Naive B cell (primary cell): ENCODE data around the gene NCKAP1. TPM values are rescaled to one million over a fixed set of nuclear protein-coding genes. Genes with fewer than 3 reads are reported as not detected.
A peak's percentile ranks its signal among the peaks of the same experiment; 100 is the strongest.

Experiments
- ATAC-seq, 2 donors: fragments of 150-1000 bp; cut with Tn5 transposase; 2 replicates each; pipeline ENCODE4 v1.10.0; 2021; ENCODE audit warnings: low read depth in 2 of 2, mild to moderate bottlenecking in 2 of 2, moderate library complexity in 2 of 2
- DNase-seq: peaks from one replicate; pipeline ENCODE4 v3.0.0; 2022
- H3K27ac Mint-ChIP-seq, 6 donors: one replicate each; pipeline ENCODE4 v1.8.0; 2020 to 2022; ENCODE audit warnings: mild to moderate bottlenecking in 6 of 6, mixed read lengths in 6 of 6, moderate library complexity in 5 of 6, inconsistent platforms in 2 of 6
- H3K27me3 Mint-ChIP-seq, 3 donors: one replicate each; pipeline ENCODE4 v1.8.0; 2021 to 2022; ENCODE audit warnings: mixed read lengths in 3 of 3, mild to moderate bottlenecking in 1 of 3
- H3K36me3 Mint-ChIP-seq, 2 donors: one replicate each; pipeline ENCODE4 v1.8.0; 2020 to 2022; ENCODE audit warnings: mixed read lengths in 2 of 2, inconsistent platforms in 1 of 2, mild to moderate bottlenecking in 1 of 2
- H3K4me1 Mint-ChIP-seq, 3 donors: one replicate each; pipeline ENCODE4 v1.8.0; 2020 to 2022; ENCODE audit warnings: mixed read lengths in 3 of 3, inconsistent platforms in 1 of 3, mild to moderate bottlenecking in 1 of 3, moderate library complexity in 1 of 3
- H3K4me3 Mint-ChIP-seq, 8 donors: one replicate each; pipeline ENCODE4 v1.8.0; 2020 to 2022; ENCODE audit warnings: mild to moderate bottlenecking in 8 of 8, mixed read lengths in 8 of 8, moderate library complexity in 8 of 8, inconsistent platforms in 2 of 8
- H3K9me3 Mint-ChIP-seq, 7 donors: one replicate each; pipeline ENCODE4 v1.8.0; 2020 to 2022; ENCODE audit warnings: mixed read lengths in 7 of 7, mild to moderate bottlenecking in 5 of 7, inconsistent platforms in 2 of 7, moderate library complexity in 1 of 7
- polyA plus RNA-seq, 6 donors: library from polyadenylated mRNA; unstranded; fragments of 300-500 nt; fragmentation: Illumina TruSeq; gene quantifications; one replicate each; pipeline ENCODE4 v1.2.3, GENCODE V29; 2021; ENCODE audit warnings: low read depth in 6 of 6

Gene NCKAP1
- polyA plus RNA-seq, 6 donors from 2014 or later: 0.19 to 1.0 TPM; not detected in 4

- Mint-ChIP-seq H3K27me3 (peaks cover 4 to 7% (median 5%) of the 10 kb centered on the region in 3 donors), H3K36me3 (no peaks in the 10 kb centered on the region), H3K4me1 (no peaks in the 10 kb centered on the region)
Measured at GRCh38 chr2:182949572-182950189, 88.6 kb downstream of the NCKAP1 start.

GRCh38 chr2:182949052-182949451, 89.2 kb downstream of the NCKAP1 start:
- Mint-ChIP-seq H3K4me1 (no peaks in the 10 kb centered on the region), H3K4me3 (no peak overlapping the region), H3K36me3 (no peaks in the 10 kb centered on the region), H3K27me3 (peaks cover 4 to 7% (median 5%) of the 10 kb centered on the region in 3 donors), H3K27ac (no peak overlapping the region), H3K9me3 (no peaks in the 10 kb centered on the region)
- no peak for ATAC-seq
- DNase-seq: no peak

More at GRCh38 chr2:182949572-182950189, 88.6 kb downstream of the NCKAP1 start:
- Mint-ChIP-seq H3K4me3 (no peak overlapping the region), H3K27ac (no peak overlapping the region), H3K9me3 (no peaks in the 10 kb centered on the region)
- ATAC-seq: no peak
- DNase-seq: no peak

GRCh38 chr2:182946958-182947369, 91.3 kb downstream of the NCKAP1 start:
- H3K27me3 Mint-ChIP-seq: peaks cover 4 to 7% (median 5%) of the 10 kb centered on the region in 3 donors
- no peaks in the 10 kb centered on the region for H3K36me3 Mint-ChIP-seq
- H3K27ac Mint-ChIP-seq: no peak overlapping the region
- H3K9me3 Mint-ChIP-seq: no peaks in the 10 kb centered on the region
- no peak overlapping the region for H3K4me3 Mint-ChIP-seq
- H3K4me1 Mint-ChIP-seq: no peaks in the 10 kb centered on the region
- DNase-seq (no peak), ATAC-seq (no peak)

- Mint-ChIP-seq H3K4me3 (no peak overlapping the region), H3K4me1 (no peaks in the 10 kb centered on the region), H3K9me3 (no peaks in the 10 kb centered on the region), H3K27me3 (peaks cover 5 to 10% (median 10%) of the 10 kb centered on the region in 3 donors), H3K27ac (peak overlapping the region in 1 of 6 donors; percentile 50), H3K36me3 (no peaks in the 10 kb centered on the region)
- ATAC-seq (no peak), DNase-seq (no peak)
Measured at GRCh38 chr2:182943339-182943738, 94.9 kb downstream of the NCKAP1 start.

GRCh38 chr2:182942756-182943155, 95.5 kb downstream of the NCKAP1 start:
- Mint-ChIP-seq H3K27me3 (peaks cover 5 to 16% (median 11%) of the 10 kb centered on the region in 3 donors), H3K4me1 (no peaks in the 10 kb centered on the region), H3K9me3 (no peaks in the 10 kb centered on the region), H3K27ac (no peak overlapping the region), H3K4me3 (no peak overlapping the region), H3K36me3 (no peaks in the 10 kb centered on the region)
- DNase-seq (no peak), ATAC-seq (no peak)

GRCh38 chr2:182941919-182942318, 96.3 kb downstream of the NCKAP1 start:
- no peaks in the 10 kb centered on the region for H3K9me3 Mint-ChIP-seq

GRCh38 chr2:182941121-182941722, 97.0 kb downstream of the NCKAP1 start:
- DNase-seq (no peak), ATAC-seq (no peak)
- H3K27me3 Mint-ChIP-seq: peaks cover 0 to 18% (median 11%) of the 10 kb centered on the region in 3 donors

More at GRCh38 chr2:182941919-182942318, 96.3 kb downstream of the NCKAP1 start:
- DNase-seq: no peak
- no peak overlapping the region for H3K27ac Mint-ChIP-seq
- peaks cover 5 to 18% (median 11%) of the 10 kb centered on the region in 3 donors for H3K27me3 Mint-ChIP-seq
- H3K36me3 Mint-ChIP-seq: no peaks in the 10 kb centered on the region
- no peak overlapping the region for H3K4me3 Mint-ChIP-seq
- no peak for ATAC-seq
- H3K4me1 Mint-ChIP-seq: no peaks in the 10 kb centered on the region

GRCh38 chr2:182937870-182938269, 100.4 kb downstream of the NCKAP1 start:
- Mint-ChIP-seq H3K27me3 (peaks cover 4 to 17% (median 11%) of the 10 kb centered on the region in 3 donors), H3K4me1 (no peaks in the 10 kb centered on the region), H3K27ac (no peak overlapping the region), H3K4me3 (no peak overlapping the region), H3K36me3 (no peaks in the 10 kb centered on the region), H3K9me3 (no peaks in the 10 kb centered on the region)
- ATAC-seq: no peak
- DNase-seq: no peak

More at GRCh38 chr2:182941121-182941722, 97.0 kb downstream of the NCKAP1 start:
- H3K4me1 Mint-ChIP-seq: no peaks in the 10 kb centered on the region
- no peaks in the 10 kb centered on the region for H3K36me3 Mint-ChIP-seq
- H3K27ac Mint-ChIP-seq: no peak overlapping the region
- no peak overlapping the region for H3K4me3 Mint-ChIP-seq
- no peaks in the 10 kb centered on the region for H3K9me3 Mint-ChIP-seq

GRCh38 chr2:182933629-182934028, 104.6 kb downstream of the NCKAP1 start:
- no peak for DNase-seq
- Mint-ChIP-seq H3K36me3 (no peaks in the 10 kb centered on the region), H3K4me1 (no peaks in the 10 kb centered on the region), H3K27me3 (peaks cover 11 to 19% (median 13%) of the 10 kb centered on the region in 3 donors), H3K4me3 (no peak overlapping the region), H3K9me3 (peaks cover 0 to 2% (median 0%) of the 10 kb centered on the region in 7 donors), H3K27ac (no peak overlapping the region)
- no peak for ATAC-seq

- Mint-ChIP-seq H3K4me3 (no peak overlapping the region), H3K36me3 (no peaks in the 10 kb centered on the region), H3K9me3 (peaks cover 0 to 2% (median 0%) of the 10 kb centered on the region in 7 donors), H3K4me1 (no peaks in the 10 kb centered on the region), H3K27me3 (peaks cover 8 to 22% (median 17%) of the 10 kb centered on the region in 3 donors), H3K27ac (no peak overlapping the region)
- ATAC-seq (no peak), DNase-seq (no peak)
Measured at GRCh38 chr2:182929972-182930371, 108.3 kb downstream of the NCKAP1 start.

- H3K27ac Mint-ChIP-seq: no peak overlapping the region
- H3K27me3 Mint-ChIP-seq: peaks cover 0 to 17% (median 6%) of the 10 kb centered on the region in 3 donors
- DNase-seq (no peak), ATAC-seq (no peak)
- H3K4me3 Mint-ChIP-seq: no peak overlapping the region
- no peaks in the 10 kb centered on the region for H3K36me3 Mint-ChIP-seq
- no peaks in the 10 kb centered on the region for H3K9me3 Mint-ChIP-seq
- H3K4me1 Mint-ChIP-seq: no peaks in the 10 kb centered on the region
Measured at GRCh38 chr2:182924306-182924705, 114.0 kb downstream of the NCKAP1 start.

GRCh38 chr2:182921234-182921633, 117.0 kb downstream of the NCKAP1 start:
- ATAC-seq (no peak), DNase-seq (no peak)
- Mint-ChIP-seq H3K36me3 (no peaks in the 10 kb centered on the region), H3K27me3 (peaks cover 0 to 12% (median 3%) of the 10 kb centered on the region in 3 donors), H3K27ac (no peak overlapping the region), H3K4me1 (no peaks in the 10 kb centered on the region), H3K4me3 (no peak overlapping the region), H3K9me3 (no peaks in the 10 kb centered on the region)

GRCh38 chr2:182920631-182921056, 117.6 kb downstream of the NCKAP1 start:
- H3K4me3 Mint-ChIP-seq: no peak overlapping the region
- H3K27ac Mint-ChIP-seq: no peak overlapping the region
- ATAC-seq: no peak
- no peaks in the 10 kb centered on the region for H3K4me1 Mint-ChIP-seq
- no peaks in the 10 kb centered on the region for H3K9me3 Mint-ChIP-seq
- no peaks in the 10 kb centered on the region for H3K36me3 Mint-ChIP-seq
- no peak for DNase-seq
- peaks cover 0 to 8% (median 8%) of the 10 kb centered on the region in 3 donors for H3K27me3 Mint-ChIP-seq

- DNase-seq (no peak), ATAC-seq (no peak)
- Mint-ChIP-seq H3K9me3 (no peaks in the 10 kb centered on the region), H3K36me3 (no peaks in the 10 kb centered on the region), H3K4me3 (no peak overlapping the region), H3K4me1 (no peaks in the 10 kb centered on the region), H3K27me3 (peaks cover 0 to 8% (median 8%) of the 10 kb centered on the region in 3 donors), H3K27ac (peak overlapping the region in 1 of 6 donors; percentile 34)
Measured at GRCh38 chr2:182920089-182920488, 118.2 kb downstream of the NCKAP1 start.
